ENCODE results near the gene LRTM2.

Gene LRTM2

DNA sequence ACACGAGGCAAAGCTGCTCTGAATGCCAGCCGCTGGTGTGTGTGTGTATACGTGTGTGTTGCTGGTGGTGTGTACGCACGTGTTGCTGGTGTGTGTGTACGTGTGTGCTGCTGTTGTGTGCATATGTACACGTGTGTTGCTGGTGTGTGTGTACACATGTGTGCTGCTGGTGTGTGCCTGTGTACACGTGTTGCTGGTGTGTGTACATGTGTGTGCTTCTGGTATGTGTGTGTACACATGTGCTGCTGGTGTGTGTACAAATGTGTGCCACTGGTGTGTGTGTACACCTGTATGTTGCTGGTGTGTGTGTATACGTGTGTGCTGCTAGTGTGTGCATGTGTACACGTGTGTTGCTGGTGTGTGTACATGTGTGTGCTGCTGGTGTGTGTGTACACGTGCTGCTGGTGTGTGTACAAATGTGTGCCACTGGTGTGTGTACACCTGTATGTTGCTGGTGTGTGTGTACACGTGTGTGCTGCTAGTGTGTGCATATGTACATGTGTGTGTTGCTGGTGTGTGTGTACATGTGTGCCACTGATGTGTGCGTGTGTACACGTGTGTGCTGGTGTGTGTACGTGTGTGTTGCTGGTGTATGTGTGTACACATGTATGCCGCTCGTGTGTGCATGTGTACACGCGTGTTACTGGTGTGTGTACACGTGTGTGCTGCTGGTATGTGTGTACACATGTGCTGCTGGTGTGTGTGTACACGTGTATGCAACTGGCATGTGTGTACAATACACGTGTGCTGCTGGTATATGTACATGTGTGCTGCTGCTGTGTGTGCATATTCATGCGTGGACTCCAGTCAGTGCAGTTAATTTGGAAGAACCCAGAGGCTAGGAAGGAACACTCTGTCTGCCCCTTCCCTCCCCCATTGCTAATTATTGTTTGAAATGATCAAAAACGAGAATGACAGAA lies 50.9 kb downstream of the LRTM2 start:
- no peak for DNase-seq

- DNase-seq, result no peak
These were observed 51.6 kb downstream of the LRTM2 start for GRCh38 chr12:1872001-1872400.

DNA sequence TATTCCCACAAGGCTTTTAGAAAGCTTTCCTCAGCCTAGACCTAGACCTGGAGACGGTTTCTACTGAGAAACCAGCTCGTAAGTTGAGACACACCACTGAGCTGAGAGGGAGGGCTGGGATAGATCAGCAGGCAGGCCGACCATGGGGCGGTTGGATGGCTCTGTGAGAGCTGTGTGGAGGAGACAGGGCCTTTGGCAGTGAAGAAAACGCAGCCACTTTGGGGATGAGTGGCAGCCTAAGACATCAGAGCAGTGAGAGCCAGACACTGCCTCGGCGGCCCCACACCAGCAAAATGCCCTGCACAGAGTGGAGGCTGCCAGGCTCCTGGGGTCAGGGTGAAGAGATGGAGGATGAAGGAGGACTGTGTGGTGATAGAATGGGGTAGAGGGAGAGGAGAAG lies 52.1 kb downstream of the LRTM2 start:
- no peak for DNase-seq

GRCh38 chr12:1873531-1874510 lies 53.5 kb downstream of the LRTM2 start:
- DNase-seq, result no peak

- no peak for DNase-seq
These were observed 55.2 kb downstream of the LRTM2 start for GRCh38 chr12:1875608-1876007.

DNA sequence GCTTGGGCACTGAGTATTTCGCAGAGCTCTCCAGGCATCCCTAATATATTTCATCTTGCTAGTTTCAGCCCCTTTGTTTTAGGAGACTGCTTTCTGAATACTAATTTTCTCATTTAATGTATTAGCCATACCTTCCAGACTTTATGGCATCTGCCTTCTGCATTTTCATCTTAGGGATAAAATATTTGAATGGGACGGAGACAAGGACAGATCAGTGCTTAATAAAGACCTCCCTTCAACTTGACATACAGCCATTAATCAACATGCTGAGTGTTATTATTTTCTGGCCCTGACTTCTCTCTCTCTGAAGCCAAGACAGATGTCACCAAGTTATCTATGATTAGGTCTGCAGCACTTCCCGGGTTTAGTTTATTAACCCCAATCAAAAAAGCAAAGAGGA lies 55.7 kb downstream of the LRTM2 start:
- DNase-seq, result no peak

DNA sequence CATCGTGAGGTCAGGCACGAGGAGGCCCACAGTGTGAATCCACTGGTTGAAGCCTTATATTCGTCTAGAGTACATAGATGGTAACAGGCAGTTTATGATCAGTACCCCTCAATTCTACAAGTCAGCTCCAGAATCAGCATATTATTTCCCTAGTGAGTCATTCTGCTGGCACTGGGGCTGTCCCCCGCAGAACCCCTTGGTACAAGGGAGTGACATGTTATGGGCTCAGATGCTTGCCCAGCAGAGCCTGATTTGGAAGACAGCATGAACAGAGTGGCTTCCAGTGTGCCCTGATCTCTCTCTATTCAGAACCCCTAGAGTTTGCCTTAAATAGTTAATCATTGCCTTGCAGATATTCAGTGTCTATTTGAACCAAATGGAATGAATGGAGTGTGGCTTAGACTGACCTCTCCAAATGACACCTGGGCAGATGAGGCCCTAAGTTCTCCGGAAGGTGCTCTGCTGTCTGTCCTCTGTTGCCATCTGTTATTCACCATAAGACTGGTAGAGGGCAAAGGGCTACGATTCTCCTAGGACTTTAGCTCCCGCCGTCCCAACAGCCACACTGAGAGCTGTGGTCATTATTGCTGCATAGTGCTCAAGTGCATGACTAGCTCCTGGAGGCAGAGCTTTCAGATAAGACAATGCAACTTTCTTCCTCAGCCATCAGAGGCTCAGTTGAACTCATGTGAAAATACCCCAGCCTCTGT lies 57.0 kb downstream of the LRTM2 start:
- no peak for DNase-seq

DNA sequence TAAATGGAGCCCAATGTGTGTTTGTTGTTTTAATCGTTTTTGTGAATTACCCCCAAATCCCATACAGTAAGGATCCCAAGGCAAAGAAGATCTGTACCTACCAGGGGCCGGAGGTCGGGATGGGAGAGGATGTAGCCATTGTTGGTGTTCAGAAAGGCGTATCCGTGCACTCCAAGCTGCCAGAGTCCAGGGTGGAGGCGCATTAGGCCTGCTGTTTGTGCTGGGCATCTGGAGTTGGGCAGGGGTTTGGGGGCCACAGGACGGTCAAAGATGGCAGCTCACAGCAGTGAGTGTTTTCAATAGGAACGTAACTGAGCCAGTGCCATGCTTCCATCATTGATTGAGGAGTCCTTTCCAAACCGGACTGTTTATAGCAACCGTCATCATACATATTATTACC lies 57.8 kb downstream of the LRTM2 start:
- DNase-seq, result no peak

- no peak for DNase-seq
These were observed 58.3 kb downstream of the LRTM2 start for GRCh38 chr12:1878695-1879094.

- DNase-seq, result no peak
These were observed 59.3 kb downstream of the LRTM2 start for GRCh38 chr12:1879633-1880032.

DNA sequence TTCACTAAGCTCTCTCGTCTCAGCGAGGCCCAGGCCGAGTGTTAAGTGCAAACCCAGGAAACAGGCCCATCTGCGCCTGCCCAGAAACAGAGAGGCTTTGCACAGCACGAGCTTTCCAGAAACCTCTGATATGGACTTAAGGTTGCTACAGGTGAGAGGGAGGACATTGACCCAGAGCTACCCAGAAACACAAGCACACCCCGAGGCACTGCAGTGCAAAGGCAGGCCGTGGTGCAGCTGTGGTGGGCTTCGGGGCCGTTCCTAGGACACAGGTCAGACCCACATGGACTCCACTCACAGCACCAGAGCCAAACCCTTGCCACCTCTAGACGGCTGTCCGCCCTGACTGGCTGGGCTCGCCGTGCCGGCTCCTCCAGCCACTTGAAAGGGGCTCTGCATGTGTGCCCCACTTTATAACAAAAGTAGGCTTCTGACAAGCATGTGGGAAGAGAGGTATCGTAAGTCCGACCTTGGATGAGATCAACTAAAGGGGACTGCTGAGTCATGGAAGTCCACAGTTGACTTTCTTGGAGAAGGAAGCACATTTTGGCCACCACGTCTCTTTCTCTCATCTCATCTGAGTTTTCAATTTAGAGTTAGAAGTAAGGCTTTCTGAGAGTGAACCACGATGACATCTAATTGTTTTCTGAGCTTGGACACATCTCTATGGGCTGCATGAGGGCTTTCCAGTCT lies 59.9 kb downstream of the LRTM2 start:
- no peak for DNase-seq

GRCh38 chr12:1880876-1881275 lies 60.5 kb downstream of the LRTM2 start:
- DNase-seq, result no peak

- DNase-seq, result no peak
These were observed 60.9 kb downstream of the LRTM2 start for GRCh38 chr12:1881301-1881700.

DNA sequence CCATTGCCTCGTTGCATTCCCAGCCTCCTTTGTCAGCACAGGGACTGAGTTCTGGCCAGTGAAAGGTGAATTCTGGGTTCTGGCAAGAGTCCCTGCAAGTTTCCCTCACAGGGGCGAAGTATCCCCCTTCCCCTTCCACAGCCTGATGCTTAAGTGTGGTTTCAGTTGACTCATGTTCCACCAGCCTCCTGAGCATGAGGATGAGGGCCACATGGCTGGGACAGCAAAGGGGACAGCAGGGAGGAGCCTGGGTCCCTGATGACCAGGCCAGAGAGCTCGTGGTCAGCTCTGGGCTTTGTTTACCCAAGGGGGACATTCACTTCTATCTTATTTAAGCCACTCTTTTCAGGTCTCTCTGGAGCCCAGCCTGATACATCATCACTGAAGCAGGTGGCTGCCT lies 61.6 kb downstream of the LRTM2 start:
- no peak for DNase-seq

GRCh38 chr12:1882405-1882804 lies 62.0 kb downstream of the LRTM2 start:
- no peak for DNase-seq

DNA sequence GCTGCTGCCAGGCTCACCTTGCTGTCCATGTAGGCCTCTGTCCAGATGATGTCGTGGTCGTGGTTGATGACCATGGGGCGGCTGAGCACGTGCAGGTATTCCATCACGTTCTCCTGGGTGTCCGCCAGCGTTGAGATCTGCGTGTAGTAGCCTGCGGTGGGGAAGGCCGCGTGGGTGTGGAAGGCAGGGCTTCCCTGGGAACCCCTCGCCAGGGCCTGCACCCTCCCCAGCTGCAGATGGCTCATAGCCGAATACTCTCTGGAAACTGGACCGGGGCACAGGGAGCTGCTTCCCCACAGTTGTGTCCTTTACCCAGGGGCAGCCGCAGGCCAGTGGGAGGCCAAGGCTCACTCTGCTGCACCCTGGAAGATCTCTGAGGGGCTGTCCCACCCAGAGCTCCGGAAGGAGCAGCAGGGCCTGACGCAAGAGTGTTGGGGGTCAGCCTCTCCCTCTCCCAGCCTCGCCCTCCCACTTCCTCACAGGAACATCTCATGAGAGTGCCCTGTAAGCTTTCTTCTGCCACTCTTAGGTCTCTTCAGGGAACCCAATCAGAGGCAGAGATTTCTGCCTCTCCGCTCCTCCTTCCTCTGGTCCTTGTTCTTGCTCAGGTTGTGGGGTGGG lies 62.6 kb downstream of the LRTM2 start:
- DNase-seq, result no peak

DNA sequence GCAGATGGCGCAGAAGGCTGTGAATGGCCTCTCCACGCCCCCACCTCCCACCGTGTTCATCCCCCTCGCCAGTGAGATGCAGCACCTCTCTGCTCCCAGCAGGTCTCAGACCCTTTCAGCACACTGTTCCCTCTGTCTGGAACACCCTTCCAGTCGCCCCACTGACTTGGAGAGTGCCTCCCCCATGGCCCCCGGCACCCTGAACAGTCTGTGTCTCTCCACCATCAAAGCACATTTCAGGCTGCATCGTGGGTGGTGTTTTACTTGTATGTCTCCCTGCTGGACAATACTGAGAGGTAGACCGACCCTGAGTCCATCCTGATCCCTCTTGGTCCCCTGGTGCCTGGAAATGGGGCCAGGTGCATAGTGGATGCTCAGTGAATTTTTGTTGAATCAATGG lies 63.1 kb downstream of the LRTM2 start:
- no peak for DNase-seq

DNA sequence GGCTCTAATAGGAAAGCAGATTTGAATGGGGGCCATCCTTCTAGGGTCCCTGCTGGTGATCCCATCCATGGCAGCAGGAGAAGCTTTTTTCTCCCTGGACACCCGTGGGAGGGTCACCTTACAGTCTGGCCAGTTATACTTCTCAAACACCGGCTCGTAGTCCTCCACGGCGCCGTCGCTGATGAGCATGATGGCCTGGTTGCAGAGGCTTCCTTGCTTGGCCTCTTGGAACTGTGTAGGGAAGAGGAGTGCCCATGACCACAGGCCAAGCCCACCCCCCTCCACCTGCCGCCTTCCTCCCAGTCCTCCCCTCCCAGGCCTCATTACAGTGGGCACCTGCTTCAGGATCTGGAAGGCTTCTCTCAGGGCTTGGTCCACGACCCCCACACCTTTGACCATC lies 64.3 kb downstream of the LRTM2 start:
- no peak for DNase-seq

- DNase-seq, result no peak
These were observed 64.8 kb downstream of the LRTM2 start for GRCh38 chr12:1885082-1885596.

GRCh38 chr12:1885599-1886245 lies 65.4 kb downstream of the LRTM2 start:
- no peak for DNase-seq
